HG03442 (cell line): ENCODE results near the gene CNTFR.

ENCODE experiments used
- ATAC-seq: cut with Tn5 transposase; IDR thresholded peaks from one replicate; pipeline ENCODE4 v1.9.1; 2021; ENCODE audit warnings: mild to moderate bottlenecking, moderate library complexity; ENCODE audit not compliant: unreplicated experiment

CNTFR gene

DNA sequence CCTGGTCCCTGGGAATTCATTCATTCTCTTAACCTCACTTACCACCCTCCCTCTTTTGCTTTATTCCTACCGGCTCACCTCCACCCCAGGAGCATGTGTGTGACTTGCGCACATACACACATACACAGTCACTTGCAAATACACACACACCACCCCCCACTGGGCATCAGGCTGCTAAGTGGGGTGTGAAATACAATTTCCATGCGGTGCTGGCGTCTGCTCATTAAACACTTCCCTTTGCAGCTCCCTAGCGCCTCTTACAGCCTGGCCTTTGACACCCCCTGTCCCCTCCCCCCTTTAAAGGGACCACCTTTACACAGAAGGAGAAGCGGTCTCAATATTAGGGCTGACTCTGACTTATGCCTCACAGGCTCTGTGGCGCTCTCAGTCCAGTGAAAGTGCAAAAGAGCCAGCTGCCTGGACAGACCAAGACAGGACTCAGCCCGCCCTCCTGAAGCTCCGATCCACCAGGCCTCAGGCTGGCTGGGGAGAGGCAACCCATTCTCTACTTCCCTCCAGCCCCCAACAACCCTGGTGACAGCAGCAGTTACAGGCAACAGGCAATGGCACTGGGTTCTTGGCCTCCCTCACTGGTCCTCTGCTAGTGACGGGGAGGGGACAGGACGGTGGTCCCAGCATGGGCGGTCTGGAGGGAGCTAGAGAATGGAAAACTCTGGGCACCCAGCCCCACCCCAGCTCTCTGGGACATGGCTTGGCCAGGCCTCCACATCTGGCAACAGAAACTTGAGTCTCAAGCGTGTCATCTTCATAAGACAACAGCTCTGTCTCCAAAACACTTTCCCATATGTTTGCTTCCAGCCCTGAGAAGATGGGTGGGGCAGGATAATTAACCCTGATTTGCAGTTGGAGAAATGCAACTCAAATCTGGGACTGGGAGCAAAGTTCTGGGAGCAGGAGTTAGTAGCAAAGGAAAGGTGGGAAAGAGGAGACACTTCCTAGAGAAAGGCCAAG, 78.7 kb downstream of the CNTFR start:
- ATAC-seq: no peak

DNA sequence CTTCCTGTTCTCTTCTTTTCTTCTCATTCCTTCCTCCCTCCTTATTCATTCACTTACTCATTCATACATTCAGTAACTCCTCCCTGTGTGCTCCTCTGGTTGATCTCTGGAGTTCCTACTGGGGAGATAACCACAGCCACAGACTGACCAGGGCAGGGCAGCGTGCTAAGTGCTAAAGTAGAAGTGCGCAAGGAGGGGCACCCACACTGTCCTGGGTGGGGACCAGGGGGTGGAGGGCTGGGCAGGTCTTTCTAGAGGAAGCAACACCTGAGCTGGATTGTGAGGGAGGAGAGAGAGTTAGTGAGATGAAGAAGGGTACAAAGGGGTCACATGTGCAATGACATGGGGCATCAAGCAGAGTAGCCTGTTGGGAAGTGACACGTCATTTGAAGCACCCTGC, 80.6 kb downstream of the CNTFR start:
- ATAC-seq: no peak

DNA sequence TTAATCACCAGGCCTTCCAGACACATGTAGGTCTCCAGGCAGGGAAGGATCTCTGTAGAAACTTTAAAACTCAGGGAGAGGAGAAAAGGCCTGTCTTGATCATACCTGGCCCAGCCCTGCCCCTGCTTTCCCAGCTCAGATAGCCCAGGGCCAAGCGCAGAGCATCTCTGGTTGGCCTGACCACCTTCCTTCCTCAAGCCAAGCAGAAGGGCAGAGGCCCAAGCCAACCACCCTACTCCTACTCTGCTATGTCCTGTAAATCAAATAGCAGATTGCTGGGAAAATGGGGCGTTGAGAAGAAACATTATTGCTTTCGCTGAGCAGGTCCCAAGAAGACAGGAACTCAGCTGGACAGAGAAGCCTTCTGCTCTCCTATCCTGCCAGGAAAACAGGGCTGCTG, 81.1 kb downstream of the CNTFR start:
- ATAC-seq: no peak

DNA sequence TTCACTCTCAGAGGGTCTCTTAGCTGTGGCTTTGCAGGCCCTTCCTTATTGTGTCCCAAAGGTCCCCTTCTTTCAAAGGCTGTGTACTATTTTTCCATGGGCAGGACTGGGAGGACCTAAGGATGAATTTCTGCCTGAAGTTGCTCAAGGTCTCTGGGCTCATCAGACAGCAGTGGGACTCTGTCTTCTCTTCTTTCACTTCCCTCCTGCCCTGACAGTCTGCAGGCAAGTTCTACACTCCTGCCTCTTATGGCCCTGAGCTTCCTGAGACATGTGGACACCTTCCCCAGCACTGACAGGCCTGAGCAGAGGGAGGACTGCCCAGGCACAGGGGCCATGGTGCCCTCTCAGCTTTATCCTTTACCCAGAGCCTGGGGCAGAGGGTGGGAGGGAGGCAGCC, 81.6 kb downstream of the CNTFR start:
- no peak for ATAC-seq

DNA sequence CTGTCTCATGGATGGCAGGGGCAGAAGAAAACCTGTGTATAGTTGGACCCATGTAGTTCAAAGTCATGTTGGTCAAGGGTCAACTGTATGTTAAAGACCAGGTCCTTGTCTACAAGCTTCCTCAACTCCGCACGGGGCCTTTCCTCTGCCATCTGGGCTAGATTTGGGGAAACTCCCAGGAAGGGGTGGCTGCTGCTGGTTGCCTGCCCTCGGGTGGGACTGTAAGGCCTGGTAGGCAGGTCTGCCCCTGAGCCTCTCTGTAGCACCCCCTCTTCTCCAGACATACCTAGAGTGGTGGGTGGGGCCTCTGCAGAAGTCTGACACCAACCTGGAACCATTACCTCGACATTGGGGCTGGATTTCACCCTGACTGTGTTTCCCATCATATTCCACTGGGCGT, 82.0 kb downstream of the CNTFR start:
- ATAC-seq: no peak

DNA sequence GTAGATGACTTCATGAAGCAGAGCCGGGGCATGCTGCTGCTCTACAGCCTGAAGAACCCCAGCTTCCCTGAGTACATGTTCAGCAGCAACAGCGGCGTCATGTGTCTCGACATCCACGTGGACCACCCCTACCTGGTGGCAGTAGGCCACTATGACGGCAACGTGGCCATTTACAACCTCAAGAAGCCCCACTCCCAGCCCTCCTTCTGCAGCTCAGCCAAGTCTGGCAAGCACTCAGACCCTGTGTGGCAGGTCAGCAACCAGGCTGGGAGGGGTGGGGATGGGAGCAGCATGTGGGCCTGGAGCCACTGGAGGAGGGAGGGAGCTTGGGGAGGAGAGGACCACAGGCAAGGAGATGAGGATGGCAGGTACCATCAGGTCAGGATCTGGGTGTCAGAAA, 82.9 kb downstream of the CNTFR start:
- ATAC-seq: no peak

DNA sequence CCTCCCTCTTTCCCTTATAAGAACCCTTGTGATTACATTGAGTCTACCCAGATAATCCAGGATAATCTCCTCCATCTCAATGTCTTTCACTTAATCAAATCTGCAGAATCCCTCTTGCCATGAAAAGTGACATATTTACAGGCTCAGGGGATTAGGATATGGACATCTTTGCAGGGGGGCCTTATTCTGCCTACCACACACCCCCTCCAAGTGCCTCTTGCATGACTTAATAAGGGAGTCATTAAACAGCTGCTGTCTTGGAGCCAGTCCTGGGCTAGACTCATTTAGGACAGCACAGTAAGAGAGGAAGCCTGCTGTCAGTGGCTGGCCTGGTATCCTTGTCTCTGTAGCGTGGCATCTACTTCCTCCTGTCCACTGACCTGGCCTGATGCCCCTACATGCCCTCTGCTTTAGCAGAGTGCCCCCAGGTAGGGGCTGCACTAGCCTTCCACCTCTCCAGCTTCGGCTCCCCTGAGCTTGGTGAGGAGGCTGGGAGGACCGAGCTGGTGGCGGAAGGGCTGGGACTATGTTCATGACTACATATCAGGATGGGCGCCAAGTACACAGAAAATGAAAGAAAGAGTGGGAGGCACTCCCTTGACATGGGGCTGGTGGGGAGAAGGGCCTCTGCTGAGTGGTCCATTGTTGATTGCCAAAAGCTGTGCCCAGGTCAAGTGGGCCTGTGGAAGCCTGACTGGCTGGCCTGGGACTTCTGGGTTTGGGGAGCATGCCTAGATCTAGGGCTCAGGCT, 84.0 kb downstream of the CNTFR start:
- no peak for ATAC-seq

DNA sequence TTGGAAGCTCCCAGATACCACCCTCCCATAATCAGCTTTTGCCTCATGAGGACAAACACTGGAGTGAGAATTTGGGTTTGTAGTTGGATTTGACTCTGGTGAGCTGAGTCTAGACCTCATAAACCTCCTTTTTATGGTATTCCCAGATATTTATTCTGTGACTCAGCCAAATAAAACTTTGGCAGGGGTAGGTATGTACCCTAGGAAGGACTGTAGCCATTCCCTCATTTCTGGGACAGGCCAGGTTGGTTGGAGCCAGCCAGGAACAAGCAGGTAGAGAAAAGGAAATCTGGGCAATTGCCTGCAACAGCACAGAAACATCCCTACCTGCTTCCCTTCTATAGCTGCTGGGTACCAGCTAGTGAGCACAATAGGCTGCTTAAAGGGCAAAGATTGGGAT, 86.1 kb downstream of the CNTFR start:
- no peak for ATAC-seq

DNA sequence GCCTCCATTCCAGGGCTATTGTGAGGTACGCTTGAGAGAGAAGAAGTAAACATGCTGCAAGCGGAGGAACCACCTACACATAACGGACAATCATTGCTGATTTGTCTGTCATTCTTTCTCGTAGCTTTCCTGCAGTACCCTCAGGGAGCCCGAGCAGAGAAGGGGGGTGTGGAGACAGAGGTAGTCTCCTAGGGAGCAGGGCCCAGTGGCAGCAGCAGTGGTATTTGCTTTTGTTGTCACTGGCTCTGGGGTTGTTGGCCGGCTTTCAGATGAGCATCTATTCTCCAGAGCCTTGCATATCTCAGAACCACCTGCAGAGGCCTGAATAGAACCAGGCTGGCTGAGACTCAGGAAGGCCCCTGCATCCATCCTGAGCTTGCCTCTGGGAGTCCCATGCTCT, 86.6 kb downstream of the CNTFR start:
- no peak for ATAC-seq

DNA sequence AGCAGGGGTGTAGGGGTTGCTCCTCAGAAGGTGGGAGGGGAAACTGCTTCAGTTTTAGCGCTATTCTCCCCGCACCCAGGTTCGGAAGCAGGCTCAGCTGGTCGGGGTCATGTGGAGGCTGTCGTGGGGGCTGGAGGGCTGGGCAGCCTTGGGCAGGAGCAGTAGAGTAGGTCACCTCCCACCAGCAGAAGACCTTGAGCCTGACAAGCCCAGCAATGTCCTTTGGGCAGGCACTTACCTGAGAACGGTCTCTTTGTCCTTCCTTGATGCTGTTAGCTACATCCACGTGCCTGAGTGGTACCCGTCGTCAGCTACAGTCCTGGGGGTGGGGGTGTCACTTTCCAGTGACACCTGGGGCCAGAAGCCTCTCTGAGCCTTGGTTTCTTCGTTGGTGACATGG, 87.1 kb downstream of the CNTFR start:
- ATAC-seq: no peak

DNA sequence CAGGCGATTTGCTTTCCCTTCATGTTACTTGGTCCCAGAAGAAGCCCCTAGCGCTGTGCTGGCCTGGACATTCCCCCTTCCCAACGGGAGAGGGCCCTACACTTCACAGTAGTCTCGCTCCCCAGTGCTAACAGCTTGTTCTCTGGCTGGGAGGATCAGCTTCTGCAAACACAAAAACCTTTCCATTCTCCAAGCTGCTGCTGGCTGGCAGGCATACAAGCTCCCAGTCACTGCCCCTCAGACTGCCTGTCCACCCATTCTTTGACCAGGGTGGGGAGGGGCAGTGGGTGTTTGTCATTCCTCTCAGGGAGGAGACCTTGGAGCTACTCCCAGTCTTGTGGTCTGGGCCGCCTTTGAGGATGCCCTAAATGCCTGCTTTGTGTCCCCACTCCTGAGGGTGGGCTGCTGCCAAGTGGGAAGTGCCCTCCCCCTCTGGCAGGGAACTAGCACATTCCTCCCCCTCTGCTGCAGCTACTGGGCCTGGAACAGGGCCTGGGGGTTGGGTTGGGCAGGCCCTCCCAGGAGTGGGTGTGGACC, 87.6 kb downstream of the CNTFR start:
- ATAC-seq: no peak
